ENCODE data around the gene USP6NL. TPM values are rescaled to one million over a fixed set of nuclear protein-coding genes. Genes with fewer than 3 reads are reported as not detected.

Gene USP6NL
- total and polyA plus RNA-seq, 2 of the 13 experiments (the other 11 are each of a cell fraction or from before 2014, with no cell fraction given): 10.5 to 22.9 TPM

GRCh38 chr10:11602919-11603523 is 8.4 kb downstream of the USP6NL start (continued):
- no peak for TF ChIP-seq CEBPZ (IDR thresholded peaks at IDR 0.05; ENCODE audit: low read length)
- TF ChIP-seq SMAD3 (CRISPR knock-in tag; IDR thresholded peaks at IDR 0.05): peak; percentile 65; the same call in 1 of the 2 replicates
- TF ChIP-seq GMEB1 (CRISPR knock-in tag; IDR thresholded peaks at IDR 0.05; ENCODE audit: borderline replicate concordance): no peak
- TF ChIP-seq MXD4 (CRISPR knock-in tag; IDR thresholded peaks at IDR 0.05): no peak
- TF ChIP-seq ZNF75D (CRISPR knock-in tag; IDR thresholded peaks at IDR 0.05; ENCODE audit: borderline replicate concordance): no peak
- TF ChIP-seq ZFP62 (CRISPR knock-in tag; IDR thresholded peaks at IDR 0.05): no peak
- no peak for TF ChIP-seq BRCA1 (CRISPR knock-in tag; IDR thresholded peaks at IDR 0.05)
- no peak for TF ChIP-seq ZNF10 (CRISPR knock-in tag; IDR thresholded peaks at IDR 0.05; ENCODE audit: borderline replicate concordance, low read depth)
- TF ChIP-seq CENPBD1 (CRISPR knock-in tag; IDR thresholded peaks at IDR 0.05; ENCODE audit: borderline replicate concordance, low read depth): no peak
- TF ChIP-seq ZNF12 (CRISPR knock-in tag; IDR thresholded peaks at IDR 0.05): no peak
- TF ChIP-seq HDAC1 (CRISPR knock-in tag; IDR thresholded peaks at IDR 0.05): peak; percentile 48; the same call in 1 of the 2 replicates
- no peak for TF ChIP-seq ZC3H13 (CRISPR knock-in tag; IDR thresholded peaks at IDR 0.05)
- peak; percentile 18; the same call in 1 of the 2 replicates for TF ChIP-seq SMC3 (IDR thresholded peaks at IDR 0.05; ENCODE audit: low read length)
- no peak for TF ChIP-seq RARG (CRISPR knock-in tag; IDR thresholded peaks at IDR 0.05; ENCODE audit: low read depth)
- no peak for TF ChIP-seq ZNF124 (CRISPR knock-in tag; IDR thresholded peaks at IDR 0.05)
- TF ChIP-seq MEIS2 (CRISPR knock-in tag; IDR thresholded peaks at IDR 0.05): no peak
- no peak for TF ChIP-seq CHCHD3 (CRISPR knock-in tag; IDR thresholded peaks at IDR 0.05)
- no peak for TF ChIP-seq RFXAP (CRISPR knock-in tag; IDR thresholded peaks at IDR 0.05; ENCODE audit: borderline replicate concordance)
- no peak for TF ChIP-seq NCOA5 (CRISPR knock-in tag; IDR thresholded peaks at IDR 0.05)
- no peak; the same call in 1 of the 2 replicates for TF ChIP-seq KAT7 (CRISPR knock-in tag; IDR thresholded peaks at IDR 0.05; ENCODE audit: borderline replicate concordance)
- TF ChIP-seq RELA (CRISPR knock-in tag; IDR thresholded peaks at IDR 0.05): no peak
- TF ChIP-seq ZIK1 (CRISPR knock-in tag; IDR thresholded peaks at IDR 0.05; ENCODE audit: borderline replicate concordance, low read depth): no peak
- no peak for TF ChIP-seq ARHGAP35 (CRISPR knock-in tag; IDR thresholded peaks at IDR 0.05; ENCODE audit: borderline replicate concordance)
- peak; percentile 89 for TF ChIP-seq CREM (IDR thresholded peaks at IDR 0.05)
- no peak for TF ChIP-seq CREM (CRISPR knock-in tag; IDR thresholded peaks at IDR 0.05)
- no peak for TF ChIP-seq ZNF563 (CRISPR knock-in tag; IDR thresholded peaks at IDR 0.05)
- TF ChIP-seq, protein P1, sequence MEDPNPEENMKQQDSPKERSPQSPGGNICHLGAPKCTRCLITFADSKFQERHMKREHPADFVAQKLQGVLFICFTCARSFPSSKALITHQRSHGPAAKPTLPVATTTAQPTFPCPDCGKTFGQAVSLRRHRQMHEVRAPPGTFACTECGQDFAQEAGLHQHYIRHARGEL (CRISPR knock-in tag; IDR thresholded peaks at IDR 0.05): no peak
- TF ChIP-seq ZMYM2 (CRISPR knock-in tag; IDR thresholded peaks at IDR 0.05): no peak

Data from HepG2 (cell line).